ENCODE results near the gene S100A14.

S100A14 gene

GRCh38 chr1:153616144-153616916, at the start of gene S100A14:
Gene S100A14, minus strand, starts transcription at chr1:153616325. Its CDS starts 467 bp downstream, at chr1:153615858.
- Histone ChIP-seq H3K9me3 (ENCODE audit: control insufficient read depth, insufficient read depth, low read length) (no peaks in the 10 kb centered on the region), H3K36me3 (ENCODE audit: insufficient read depth, low read length) (no peaks in the 10 kb centered on the region; the same call in 1 of the 2 replicates), H3K4me1 (ENCODE audit: insufficient read depth, low read length) (peaks cover 20% of the 10 kb centered on the region; the same call in 1 of the 2 replicates), H3K9ac (ENCODE audit: low read depth, low read length) (no peak within 1 kb of the TSS)

DNA sequence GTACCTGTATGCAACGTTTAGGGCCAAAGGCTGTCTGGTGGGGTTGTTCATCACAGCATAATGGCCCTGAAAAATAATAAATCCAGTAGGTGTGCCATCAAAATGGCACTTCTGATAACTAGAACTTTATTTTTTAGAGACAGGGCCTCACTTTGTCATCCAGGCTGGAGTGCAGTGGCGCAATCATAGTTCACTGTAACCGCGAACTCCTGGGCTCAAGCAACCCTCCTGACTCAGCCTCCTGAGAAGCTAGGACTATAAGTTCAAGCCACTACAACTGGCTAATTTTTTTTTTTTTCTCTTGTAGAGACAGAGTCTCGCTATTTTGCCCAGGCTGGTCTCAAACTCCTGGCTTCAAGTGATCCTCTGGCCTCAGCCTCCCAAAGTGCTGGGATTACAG, 47.1 kb upstream of the S100A14 start:
- Histone ChIP-seq H3K9me3 (ENCODE audit: control insufficient read depth, insufficient read depth, low read length) (no peaks in the 10 kb centered on the region), H3K4me1 (ENCODE audit: insufficient read depth, low read length) (no peaks in the 10 kb centered on the region), H3K9ac (ENCODE audit: low read depth, low read length) (no peak overlapping the region), H3K36me3 (ENCODE audit: insufficient read depth, low read length) (peaks cover 45% of the 10 kb centered on the region)

DNA sequence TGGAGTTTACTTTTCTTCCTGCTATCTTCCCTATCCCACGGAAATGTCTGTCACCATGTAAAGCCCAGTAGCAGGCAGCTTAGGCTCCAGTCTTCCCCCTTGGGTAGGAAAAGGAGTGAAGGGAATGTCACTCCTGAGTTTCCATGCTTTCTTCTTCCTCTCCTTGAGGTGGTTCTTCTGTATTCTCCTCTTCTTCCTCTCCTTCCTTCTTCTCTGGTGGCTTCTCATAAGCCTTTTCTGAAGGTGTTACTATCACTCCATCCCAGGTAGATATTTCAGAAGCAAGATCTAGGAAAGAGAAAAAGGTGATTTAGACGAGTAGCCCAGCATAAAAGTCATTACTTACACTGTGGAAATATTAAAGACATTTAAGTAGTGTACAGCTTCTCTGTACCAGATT, 46.1 kb upstream of the S100A14 start:
- Histone ChIP-seq H3K9ac (ENCODE audit: low read depth, low read length) (no peak overlapping the region), H3K9me3 (ENCODE audit: control insufficient read depth, insufficient read depth, low read length) (no peaks in the 10 kb centered on the region), H3K4me1 (ENCODE audit: insufficient read depth, low read length) (no peaks in the 10 kb centered on the region), H3K36me3 (ENCODE audit: insufficient read depth, low read length) (peaks cover 36% of the 10 kb centered on the region)

GRCh38 chr1:153661111-153661708, 45.1 kb upstream of the S100A14 start:
- H3K4me1 ChIP-seq (ENCODE audit: insufficient read depth, low read length) = no peaks in the 10 kb centered on the region
- H3K36me3 ChIP-seq (ENCODE audit: insufficient read depth, low read length) = peaks cover 35% of the 10 kb centered on the region
- H3K9ac ChIP-seq (ENCODE audit: low read depth, low read length) = no peak overlapping the region
- H3K9me3 ChIP-seq (ENCODE audit: control insufficient read depth, insufficient read depth, low read length) = no peaks in the 10 kb centered on the region

DNA sequence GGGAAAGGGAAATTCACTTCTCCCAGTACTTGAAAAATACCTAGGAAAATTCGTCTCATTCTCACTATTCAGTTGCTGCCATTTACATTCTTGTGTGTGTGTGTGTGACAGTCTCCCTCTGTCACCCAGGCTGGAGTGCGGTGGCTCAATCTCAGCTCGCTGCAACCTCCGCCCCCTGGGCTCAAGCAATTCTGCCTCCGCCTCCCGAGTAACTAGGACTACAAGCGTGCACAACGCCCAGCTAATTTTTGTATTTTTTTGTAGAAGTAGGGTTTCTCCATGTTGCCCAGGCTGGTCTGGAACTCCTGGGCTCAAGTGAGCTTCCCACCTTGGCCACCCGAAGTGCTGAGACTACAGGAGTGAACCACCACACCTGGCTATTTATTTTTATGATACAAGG, 43.5 kb upstream of the S100A14 start:
- H3K36me3 ChIP-seq (ENCODE audit: insufficient read depth, low read length) = peaks cover 20% of the 10 kb centered on the region
- H3K4me1 ChIP-seq (ENCODE audit: insufficient read depth, low read length) = no peaks in the 10 kb centered on the region
- no peaks in the 10 kb centered on the region for H3K9me3 ChIP-seq (ENCODE audit: control insufficient read depth, insufficient read depth, low read length)
- peak overlapping the region; percentile 85; the same call in 1 of the 2 replicates for H3K9ac ChIP-seq (ENCODE audit: low read depth, low read length)

- no peaks in the 10 kb centered on the region for H3K4me1 ChIP-seq (ENCODE audit: insufficient read depth, low read length)
- peaks cover 20% of the 10 kb centered on the region for H3K36me3 ChIP-seq (ENCODE audit: insufficient read depth, low read length)
- H3K9me3 ChIP-seq (ENCODE audit: control insufficient read depth, insufficient read depth, low read length) = no peaks in the 10 kb centered on the region
- H3K9ac ChIP-seq (ENCODE audit: low read depth, low read length) = peak overlapping the region; percentile 85
Measured at GRCh38 chr1:153659175-153659534, 43.0 kb upstream of the S100A14 start.

DNA sequence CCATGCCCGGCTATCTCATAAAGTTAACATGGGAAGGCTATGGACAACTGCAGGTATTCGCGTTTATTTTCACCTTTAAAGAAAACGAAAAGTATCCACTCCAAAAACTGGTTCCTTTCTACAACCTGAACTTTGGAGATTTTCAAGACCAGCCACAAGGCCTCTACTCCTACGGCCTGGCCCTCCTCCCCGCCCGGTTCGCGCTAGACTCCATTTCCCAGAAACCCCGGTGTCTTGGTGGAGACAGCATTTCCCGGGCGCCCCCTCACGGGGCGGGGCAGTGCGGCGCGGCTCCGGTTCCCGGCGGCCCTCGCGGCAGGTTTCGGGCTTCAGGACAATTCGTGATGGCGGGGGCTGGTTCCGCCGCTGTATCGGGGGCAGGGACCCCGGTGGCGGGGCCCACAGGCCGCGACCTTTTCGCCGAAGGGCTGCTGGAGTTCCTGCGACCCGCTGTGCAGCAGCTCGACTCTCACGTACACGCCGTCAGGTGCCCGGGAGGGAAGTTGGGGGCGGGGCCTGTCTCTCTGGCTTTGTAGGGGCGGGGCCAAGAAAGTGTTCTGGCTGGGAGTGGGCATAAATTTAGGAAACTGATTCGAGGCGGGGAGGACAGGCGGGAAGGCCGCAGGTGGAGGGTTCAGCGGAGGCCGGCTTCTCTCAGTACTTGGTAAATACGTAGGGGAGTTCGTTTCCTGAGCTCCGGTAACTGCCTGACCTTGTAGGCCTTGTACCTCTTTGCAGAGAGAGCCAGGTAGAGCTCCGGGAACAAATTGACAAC, 42.5 kb upstream of the S100A14 start, which contains the start of gene SNAPIN:
Gene SNAPIN, plus strand, starts transcription at position 304 of the 775 bp plus-strand sequence. Its CDS starts 41 bp downstream, at position 345.
- peak within 1 kb of the TSS; percentile 85 for H3K9ac ChIP-seq (ENCODE audit: low read depth, low read length)
- H3K4me1 ChIP-seq (ENCODE audit: insufficient read depth, low read length) = no peaks in the 10 kb centered on the region
- peaks cover 20% of the 10 kb centered on the region for H3K36me3 ChIP-seq (ENCODE audit: insufficient read depth, low read length)
- no peaks in the 10 kb centered on the region for H3K9me3 ChIP-seq (ENCODE audit: control insufficient read depth, insufficient read depth, low read length)

DNA sequence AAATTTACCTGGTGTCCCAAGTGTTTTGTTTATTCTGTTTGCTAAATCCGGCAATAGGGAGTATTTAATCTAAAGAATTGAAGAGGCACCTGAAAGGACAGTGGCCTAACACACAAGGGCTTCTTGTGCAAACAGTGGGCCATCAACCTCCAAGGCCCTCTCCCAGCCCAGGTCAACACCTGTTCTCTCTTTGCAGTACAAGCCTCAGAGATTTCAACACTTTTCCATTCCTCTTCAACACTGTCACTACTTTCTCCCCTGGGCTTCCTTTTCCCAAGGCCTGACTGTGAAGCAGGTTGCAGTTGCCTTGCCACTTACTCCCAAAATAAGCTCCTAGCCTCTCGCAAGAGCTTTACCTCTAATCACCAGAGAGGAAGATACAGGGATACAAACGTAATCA, 39.2 kb upstream of the S100A14 start:
- H3K9me3 ChIP-seq (ENCODE audit: control insufficient read depth, insufficient read depth, low read length) = no peaks in the 10 kb centered on the region
- no peaks in the 10 kb centered on the region for H3K36me3 ChIP-seq (ENCODE audit: insufficient read depth, low read length)
- no peak overlapping the region for H3K9ac ChIP-seq (ENCODE audit: low read depth, low read length)
- no peaks in the 10 kb centered on the region for H3K4me1 ChIP-seq (ENCODE audit: insufficient read depth, low read length)

DNA sequence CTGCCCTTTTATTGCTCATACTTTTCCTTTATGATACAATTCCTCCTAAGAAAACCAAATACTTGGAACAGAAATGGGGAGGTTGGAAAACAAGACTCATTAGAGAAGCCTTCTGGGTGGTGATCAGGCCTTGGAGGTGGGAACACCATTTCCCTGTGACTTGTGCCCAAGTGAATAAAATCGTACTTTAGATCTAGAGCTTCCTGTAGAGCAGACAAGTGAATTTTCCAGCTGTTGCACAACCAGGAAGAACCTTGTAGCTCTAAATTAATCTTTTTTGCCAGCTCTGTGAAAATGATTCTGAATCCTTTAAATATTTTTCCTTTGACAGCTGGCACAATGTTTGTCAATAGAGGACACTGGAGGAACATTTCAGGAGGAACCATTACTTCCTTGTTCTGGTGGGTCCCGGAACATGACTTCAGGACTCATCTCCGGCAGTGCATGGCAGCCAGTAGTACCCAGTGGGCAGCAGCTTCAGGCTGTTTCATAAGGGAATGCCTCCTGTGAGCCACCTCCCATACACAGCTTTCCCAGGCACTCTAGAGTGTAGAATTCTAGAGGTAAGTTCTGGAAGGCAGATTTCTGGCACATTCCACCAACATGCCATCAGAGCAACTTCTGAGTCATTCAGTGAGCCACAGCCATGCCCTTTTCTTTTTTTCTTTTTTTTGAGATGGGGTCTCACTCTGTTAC, 36.8 kb upstream of the S100A14 start:
- Histone ChIP-seq H3K9ac (ENCODE audit: low read depth, low read length) (no peak overlapping the region), H3K9me3 (ENCODE audit: control insufficient read depth, insufficient read depth, low read length) (no peaks in the 10 kb centered on the region), H3K36me3 (ENCODE audit: insufficient read depth, low read length) (no peaks in the 10 kb centered on the region), H3K4me1 (ENCODE audit: insufficient read depth, low read length) (no peaks in the 10 kb centered on the region)

- Histone ChIP-seq H3K36me3 (ENCODE audit: insufficient read depth, low read length) (no peaks in the 10 kb centered on the region), H3K9ac (ENCODE audit: low read depth, low read length) (no peak overlapping the region), H3K4me1 (ENCODE audit: insufficient read depth, low read length) (no peaks in the 10 kb centered on the region), H3K9me3 (ENCODE audit: control insufficient read depth, insufficient read depth, low read length) (no peaks in the 10 kb centered on the region)
Measured at GRCh38 chr1:153651771-153652170, 35.6 kb upstream of the S100A14 start.

GRCh38 chr1:153649863-153650235, 33.7 kb upstream of the S100A14 start:
- H3K4me1 ChIP-seq (ENCODE audit: insufficient read depth, low read length) = no peaks in the 10 kb centered on the region
- H3K9me3 ChIP-seq (ENCODE audit: control insufficient read depth, insufficient read depth, low read length) = no peaks in the 10 kb centered on the region
- no peak overlapping the region for H3K9ac ChIP-seq (ENCODE audit: low read depth, low read length)
- H3K36me3 ChIP-seq (ENCODE audit: insufficient read depth, low read length) = 0 out of 2 replicates have a peak, but pooled peaks cover 7% of the 10 kb centered on the region

DNA sequence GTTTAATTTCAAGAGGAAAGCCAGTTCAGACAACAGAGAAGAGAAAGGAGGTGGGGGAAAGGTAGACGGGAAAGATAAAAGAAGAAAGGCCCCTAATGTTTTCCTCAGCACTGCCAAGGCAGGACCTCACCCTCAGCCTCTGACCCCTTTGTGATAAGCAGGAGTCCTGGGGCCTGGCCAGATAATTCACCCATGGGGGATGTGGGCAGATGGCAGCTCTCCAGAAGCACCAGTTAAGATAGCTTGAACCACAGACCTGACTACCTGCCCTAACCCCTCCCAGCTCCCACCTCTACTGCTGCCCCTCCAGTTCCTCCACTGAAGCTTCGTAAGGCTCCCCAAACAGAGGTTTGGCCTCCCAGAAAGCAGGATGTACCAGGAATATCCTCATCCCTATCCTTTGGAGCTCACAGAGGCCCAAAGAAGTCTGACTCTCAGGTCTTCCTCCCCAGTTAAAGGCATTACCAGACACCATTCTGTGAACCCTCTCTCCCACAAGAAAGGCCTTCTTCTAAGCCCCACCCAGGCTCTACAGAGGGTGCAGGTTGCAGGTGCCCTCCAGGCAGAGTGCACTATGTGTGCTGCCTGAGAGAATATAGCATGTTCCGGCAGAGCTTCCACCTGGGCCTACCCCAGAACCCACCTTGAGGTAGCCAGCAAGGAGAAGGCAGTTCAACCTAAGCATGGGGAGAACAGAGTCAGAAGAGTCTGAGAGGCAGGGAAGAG, 33.2 kb upstream of the S100A14 start:
- H3K4me1 ChIP-seq (ENCODE audit: insufficient read depth, low read length) = no peaks in the 10 kb centered on the region
- H3K9ac ChIP-seq (ENCODE audit: low read depth, low read length) = no peak overlapping the region
- H3K9me3 ChIP-seq (ENCODE audit: control insufficient read depth, insufficient read depth, low read length) = no peaks in the 10 kb centered on the region
- 0 out of 2 replicates have a peak, but pooled peaks cover 7% of the 10 kb centered on the region for H3K36me3 ChIP-seq (ENCODE audit: insufficient read depth, low read length)

GRCh38 chr1:153648000-153648643, 32.0 kb upstream of the S100A14 start:
- peaks cover 16% of the 10 kb centered on the region for H3K36me3 ChIP-seq (ENCODE audit: insufficient read depth, low read length)
- no peaks in the 10 kb centered on the region for H3K4me1 ChIP-seq (ENCODE audit: insufficient read depth, low read length)
- H3K9me3 ChIP-seq (ENCODE audit: control insufficient read depth, insufficient read depth, low read length) = no peaks in the 10 kb centered on the region
- H3K9ac ChIP-seq (ENCODE audit: low read depth, low read length) = no peak overlapping the region

Measured in ES-I3 (cell line).